GM18520 (cell line): ENCODE results near the gene MCC.
A peak's percentile ranks its signal among the peaks of the same experiment; 100 is the strongest.

Experiments
- ATAC-seq: cut with Tn5 transposase; IDR thresholded peaks from one replicate; pipeline ENCODE4 v1.9.1; 2021; ENCODE audit not compliant: unreplicated experiment

MCC gene

GRCh38 chr5:113325054-113325453, 163.2 kb downstream of the MCC start:
- ATAC-seq, result no peak

- no peak for ATAC-seq
These were observed 167.0 kb downstream of the MCC start for GRCh38 chr5:113321276-113321675.

GRCh38 chr5:113320273-113320780, 167.9 kb downstream of the MCC start:
- ATAC-seq, result peak; percentile 72

GRCh38 chr5:113319256-113320053, 168.8 kb downstream of the MCC start:
- ATAC-seq, result no peak

GRCh38 chr5:113317636-113318035, 170.6 kb downstream of the MCC start:
- ATAC-seq, result no peak

- ATAC-seq, result no peak
These were observed 177.0 kb downstream of the MCC start for GRCh38 chr5:113311301-113311700.

- ATAC-seq, result no peak
These were observed 186.1 kb downstream of the MCC start for GRCh38 chr5:113302120-113302519.

- no peak for ATAC-seq
These were observed 188.7 kb downstream of the MCC start for GRCh38 chr5:113299591-113299990.

- no peak for ATAC-seq
These were observed 191.6 kb downstream of the MCC start for GRCh38 chr5:113296676-113297075.

- no peak for ATAC-seq
These were observed 193.1 kb downstream of the MCC start for GRCh38 chr5:113295111-113295539.

- ATAC-seq, result peak; percentile 95
These were observed 193.7 kb downstream of the MCC start for GRCh38 chr5:113294311-113295110.

- no peak for ATAC-seq
These were observed 194.3 kb downstream of the MCC start for GRCh38 chr5:113293975-113294310.

- no peak for ATAC-seq
These were observed 194.9 kb downstream of the MCC start for GRCh38 chr5:113293068-113293974.

GRCh38 chr5:113292462-113292861, 195.8 kb downstream of the MCC start:
- ATAC-seq, result no peak

- ATAC-seq, result no peak
These were observed 204.7 kb downstream of the MCC start for GRCh38 chr5:113283558-113283957.

GRCh38 chr5:113282472-113282871, 205.8 kb downstream of the MCC start:
- no peak for ATAC-seq

GRCh38 chr5:113281194-113281593, 207.1 kb downstream of the MCC start:
- no peak for ATAC-seq

- no peak for ATAC-seq
These were observed 207.7 kb downstream of the MCC start for GRCh38 chr5:113280541-113280940.

- no peak for ATAC-seq
These were observed 209.3 kb downstream of the MCC start for GRCh38 chr5:113278976-113279375.

- ATAC-seq, result no peak
These were observed 211.8 kb downstream of the MCC start for GRCh38 chr5:113276493-113276892.

GRCh38 chr5:113276001-113276400, 212.3 kb downstream of the MCC start:
- ATAC-seq, result no peak
